Activated naive CD8-positive, alpha-beta T cell treated with anti-CD3 and anti-CD28 coated beads for 36 hours (primary cell): ENCODE results near the gene CABP2. TPM values are rescaled to one million over a fixed set of nuclear protein-coding genes. Genes with fewer than 3 reads are reported as not detected.
"Not testable (repeated sequence)": the region's sequence is repeated elsewhere in the genome, so short reads cannot be mapped to it uniquely, and the experiment has no call there.

Experiments
- DNase-seq: peaks from one replicate; pipeline ENCODE4 v3.0.0; 2021
- H3K27ac Mint-ChIP-seq: one replicate; pipeline ENCODE4 v1.8.0; 2022; ENCODE audit warnings: mild to moderate bottlenecking, moderate library complexity, mixed read lengths
- H3K27me3 Mint-ChIP-seq: one replicate; pipeline ENCODE4 v1.8.0; 2022; ENCODE audit warnings: mild to moderate bottlenecking, mixed read lengths
- H3K36me3 Mint-ChIP-seq: one replicate; pipeline ENCODE4 v1.8.0; 2021; ENCODE audit warnings: mild to moderate bottlenecking, mixed read lengths
- H3K4me1 Mint-ChIP-seq: one replicate; pipeline ENCODE4 v1.8.0; 2021; ENCODE audit warnings: mixed read lengths
- H3K4me3 Mint-ChIP-seq: one replicate; pipeline ENCODE4 v1.8.0; 2022; ENCODE audit warnings: mild to moderate bottlenecking, moderate library complexity, mixed read lengths
- H3K9me3 Mint-ChIP-seq: one replicate; pipeline ENCODE4 v1.8.0; 2022; ENCODE audit warnings: mixed read lengths
- total RNA-seq, 2 experiments: library from RNA; stranded (reverse); gene quantifications; one replicate each; pipeline ENCODE4 v1.2.3, GENCODE V29; 2021

Gene CABP2
- total RNA-seq, 2 experiments from 2014 or later = not detected

- no peaks in the 10 kb centered on the region for H3K9me3 Mint-ChIP-seq
- no peaks in the 10 kb centered on the region for H3K4me1 Mint-ChIP-seq
- no peak overlapping the region for H3K27ac Mint-ChIP-seq
- no peaks in the 10 kb centered on the region for H3K27me3 Mint-ChIP-seq
- no peak overlapping the region for H3K4me3 Mint-ChIP-seq
- DNase-seq = no peak
- no peaks in the 10 kb centered on the region for H3K36me3 Mint-ChIP-seq
Observed at GRCh38 chr11:67523556-67524479, 572 bp upstream of the CABP2 start.

GRCh38 chr11:67522338-67522737 lies 908 bp downstream of the CABP2 start:
- Mint-ChIP-seq H3K9me3 (no peaks in the 10 kb centered on the region), H3K27me3 (no peaks in the 10 kb centered on the region), H3K36me3 (no peaks in the 10 kb centered on the region), H3K27ac (no peak overlapping the region), H3K4me1 (no peaks in the 10 kb centered on the region), H3K4me3 (no peak overlapping the region)
- no peak for DNase-seq

- Mint-ChIP-seq H3K4me1 (no peaks in the 10 kb centered on the region), H3K9me3 (no peaks in the 10 kb centered on the region), H3K27me3 (no peaks in the 10 kb centered on the region), H3K4me3 (no peak overlapping the region), H3K36me3 (no peaks in the 10 kb centered on the region), H3K27ac (no peak overlapping the region)
- no peak for DNase-seq
Observed at GRCh38 chr11:67521924-67522323, 1.3 kb downstream of the CABP2 start.

GRCh38 chr11:67520856-67521824 lies 2.1 kb downstream of the CABP2 start:
- no peaks in the 10 kb centered on the region for H3K9me3 Mint-ChIP-seq
- H3K4me3 Mint-ChIP-seq = no peak overlapping the region
- H3K36me3 Mint-ChIP-seq = no peaks in the 10 kb centered on the region
- no peak overlapping the region for H3K27ac Mint-ChIP-seq
- DNase-seq = no peak
- H3K27me3 Mint-ChIP-seq = no peaks in the 10 kb centered on the region
- no peaks in the 10 kb centered on the region for H3K4me1 Mint-ChIP-seq

GRCh38 chr11:67519726-67520125 lies 3.5 kb downstream of the CABP2 start:
- H3K36me3 Mint-ChIP-seq = no peaks in the 10 kb centered on the region
- no peak for DNase-seq
- no peaks in the 10 kb centered on the region for H3K4me1 Mint-ChIP-seq
- H3K9me3 Mint-ChIP-seq = no peaks in the 10 kb centered on the region
- H3K4me3 Mint-ChIP-seq = no peak overlapping the region
- peaks cover 9% of the 10 kb centered on the region for H3K27me3 Mint-ChIP-seq
- no peak overlapping the region for H3K27ac Mint-ChIP-seq

- Mint-ChIP-seq H3K4me1 (no peaks in the 10 kb centered on the region), H3K36me3 (no peaks in the 10 kb centered on the region), H3K27ac (no peak overlapping the region), H3K4me3 (no peak overlapping the region), H3K27me3 (peaks cover 12% of the 10 kb centered on the region), H3K9me3 (no peaks in the 10 kb centered on the region)
- DNase-seq = no peak
Observed at GRCh38 chr11:67517784-67518552, 5.3 kb downstream of the CABP2 start.

- Mint-ChIP-seq H3K27ac (no peak overlapping the region), H3K4me3 (no peak overlapping the region), H3K9me3 (no peaks in the 10 kb centered on the region), H3K36me3 (no peaks in the 10 kb centered on the region), H3K4me1 (no peaks in the 10 kb centered on the region), H3K27me3 (peaks cover 12% of the 10 kb centered on the region)
- DNase-seq = no peak
Observed at GRCh38 chr11:67516806-67517205, 6.4 kb downstream of the CABP2 start.

GRCh38 chr11:67514116-67514515 lies 9.1 kb downstream of the CABP2 start:
- DNase-seq = no peak
- H3K36me3 Mint-ChIP-seq = no peaks in the 10 kb centered on the region
- H3K27ac Mint-ChIP-seq = no peak overlapping the region
- peaks cover 2% of the 10 kb centered on the region for H3K4me1 Mint-ChIP-seq
- peaks cover 12% of the 10 kb centered on the region for H3K27me3 Mint-ChIP-seq
- H3K4me3 Mint-ChIP-seq = no peak overlapping the region
- H3K9me3 Mint-ChIP-seq = no peaks in the 10 kb centered on the region

- peaks cover 12% of the 10 kb centered on the region for H3K27me3 Mint-ChIP-seq
- H3K4me1 Mint-ChIP-seq = peaks cover 15% of the 10 kb centered on the region
- H3K27ac Mint-ChIP-seq, H3K9me3 Mint-ChIP-seq, H3K4me3 Mint-ChIP-seq, H3K36me3 Mint-ChIP-seq, DNase-seq: not testable (repeated sequence)
Observed at GRCh38 chr11:67511558-67511957, 11.7 kb downstream of the CABP2 start.

GRCh38 chr11:67510023-67510345 lies 13.3 kb downstream of the CABP2 start:
- H3K27me3 Mint-ChIP-seq = peaks cover 4% of the 10 kb centered on the region
- DNase-seq = no peak
- H3K36me3 Mint-ChIP-seq = peaks cover 8% of the 10 kb centered on the region
- no peaks in the 10 kb centered on the region for H3K9me3 Mint-ChIP-seq
- H3K4me1 Mint-ChIP-seq = peaks cover 27% of the 10 kb centered on the region
- H3K27ac Mint-ChIP-seq = no peak overlapping the region
- no peak overlapping the region for H3K4me3 Mint-ChIP-seq

GRCh38 chr11:67508486-67509121 lies 14.6 kb downstream of the CABP2 start:
- peak overlapping the region; percentile 80 for H3K27ac Mint-ChIP-seq
- peaks cover 8% of the 10 kb centered on the region for H3K36me3 Mint-ChIP-seq
- peaks cover 28% of the 10 kb centered on the region for H3K4me1 Mint-ChIP-seq
- no peaks in the 10 kb centered on the region for H3K9me3 Mint-ChIP-seq
- DNase-seq = peak; percentile 99
- H3K4me3 Mint-ChIP-seq = peak overlapping the region; percentile 89
- H3K27me3 Mint-ChIP-seq = peaks cover 3% of the 10 kb centered on the region

- Mint-ChIP-seq H3K4me3 (peak within 1 kb of the TSS; percentile 89), H3K27ac (peak within 1 kb of the TSS; percentile 82), H3K9me3 (no peaks in the 10 kb centered on the region), H3K27me3 (no peaks in the 10 kb centered on the region), H3K4me1 (peaks cover 32% of the 10 kb centered on the region), H3K36me3 (peaks cover 9% of the 10 kb centered on the region)
- peak; percentile 99 for DNase-seq
Observed at GRCh38 chr11:67507864-67508485, 15.3 kb downstream of the CABP2 start, which contains the start of gene CDK2AP2. TSS of gene CDK2AP2 (minus strand) at chr11:67508162. CDS start at chr11:67508082, 80 bp downstream.

- Mint-ChIP-seq H3K4me1 (peaks cover 35% of the 10 kb centered on the region), H3K4me3 (peak overlapping the region; percentile 89), H3K27ac (peak overlapping the region; percentile 82), H3K27me3 (no peaks in the 10 kb centered on the region), H3K9me3 (no peaks in the 10 kb centered on the region), H3K36me3 (peaks cover 12% of the 10 kb centered on the region)
- no peak for DNase-seq
Observed at GRCh38 chr11:67507242-67507863, 15.9 kb downstream of the CABP2 start.
